Lung (tissue), 16 donors: Measurements from ENCODE around the gene SLC22A25. TPM values are rescaled to one million over a fixed set of nuclear protein-coding genes. Genes with fewer than 3 reads are reported as not detected.

Experiments
- ATAC-seq: fragments of 200-7000 bp; cut with Tn5 transposase; one replicate; pipeline ENCODE4 v1.9.1; 2020; ENCODE audit warnings: moderate number of reproducible peaks; ENCODE audit not compliant: insufficient read depth, low FRiP score
- DNase-seq, 3 donors: peaks; one replicate each; pipeline ENCODE4 v3.0.0-alpha.2; 2013 to 2017
- H3K27ac ChIP-seq, 2 donors: one replicate each; pipeline ENCODE4 v1.5.1; 2013; ENCODE audit warnings: mild to moderate bottlenecking in 2 of 2, moderate library complexity in 2 of 2, control low read depth in 1 of 2, inconsistent platforms in 1 of 2, low read depth in 1 of 2, low read length in 1 of 2
- H3K27me3 ChIP-seq, 3 donors: one replicate each; pipeline ENCODE4 v1.5.1; 2013; ENCODE audit warnings: low read length in 2 of 3; ENCODE audit not compliant: control insufficient read depth in 3 of 3, insufficient read depth in 3 of 3
- H3K36me3 ChIP-seq, 4 donors: one replicate each; pipeline ENCODE4 v1.5.1; 2013; ENCODE audit warnings: low read length in 4 of 4, mild to moderate bottlenecking in 1 of 4, moderate library complexity in 1 of 4; ENCODE audit not compliant: control insufficient read depth in 4 of 4, insufficient read depth in 4 of 4
- H3K4me1 ChIP-seq, 5 donors: one replicate each; pipeline ENCODE4 v1.5.1; 2013; ENCODE audit warnings: low read length in 5 of 5, mild to moderate bottlenecking in 2 of 5, moderate library complexity in 1 of 5; ENCODE audit not compliant: control insufficient read depth in 5 of 5, insufficient read depth in 5 of 5
- H3K4me3 ChIP-seq: one replicate; pipeline ENCODE4 v1.5.1; 2013; ENCODE audit warnings: mild to moderate bottlenecking, control low read depth, moderate library complexity
- H3K9ac ChIP-seq, 2 donors: one replicate each; pipeline ENCODE4 v1.5.1; 2013; ENCODE audit warnings: low read length in 2 of 2, control low read depth in 1 of 2; ENCODE audit not compliant: insufficient read depth in 1 of 2
- H3K9me3 ChIP-seq, 4 donors: one replicate each; pipeline ENCODE4 v1.5.1; 2013; ENCODE audit warnings: low read length in 3 of 4, mild to moderate bottlenecking in 1 of 4, moderate library complexity in 1 of 4; ENCODE audit not compliant: control insufficient read depth in 4 of 4, insufficient read depth in 3 of 4
- CTCF ChIP-seq: IDR thresholded peaks from 2 replicates; pipeline ENCODE4 v1.5.1; 2012; ENCODE audit warnings: mild to moderate bottlenecking; ENCODE audit errors: control extremely low read depth, extremely low read depth
- WGBS, 2 donors: extraction: QIAGEN DNeasy Blood & Tissue Kit; methylation state at CpG; one replicate each; pipeline ENCODE4 v1.1.7; 2013; 5-methylcytosine and 5-hydroxymethylcytosine counted together
- long read RNA-seq, 5 donors: transcript quantifications; one replicate each; lab custom pipeline, GENCODE V29; 2026
- polyA plus RNA-seq, 2 donors: library from polyadenylated mRNA; stranded (reverse); fragments of 200-250 nt; gene quantifications; one replicate each; pipeline ENCODE4 v1.2.1, GENCODE V29; 2013
- total RNA-seq, 2 donors: library from RNA; depleted of rRNA in 1 of 2; stranded (reverse); fragments of >200 nt in 1 of 2; gene quantifications; one replicate each; pipeline ENCODE4 v1.2.1, GENCODE V29; 2014 to 2021
- donor health status: control.
- donor health status: control.
- donor health status: Bipolar disorder and iron deficiency.
- donor health status: healthy.
- donor health status: DM: yes; HTN: yes; CAD: no.

Gene SLC22A25
- total RNA-seq (not detected), polyA plus RNA-seq (not detected)
- long read RNA-seq, donor 1: 0 reads
- long read RNA-seq, donor 2: 0 reads
- long read RNA-seq, donor 3: 0 reads
- long read RNA-seq, donor 4: 0 reads
- long read RNA-seq, donor 5: 0 reads

- Histone ChIP-seq H3K4me1 (peaks cover 0 to 2% (median 0%) of the 10 kb centered on the region in 5 donors), H3K27me3 (no peaks in the 10 kb centered on the region), H3K9ac (no peak within 1 kb of the TSS), H3K4me3 (no peak within 1 kb of the TSS), H3K9me3 (no peaks in the 10 kb centered on the region), H3K36me3 (no peaks in the 10 kb centered on the region), H3K27ac (no peak within 1 kb of the TSS)
- ATAC-seq: no peak
- no peak for TF ChIP-seq CTCF
- DNase-seq: peak in 1 of 3 donors; percentile 9
- WGBS, 2 donors: 65 to 72% methylated on average over 5 of the region's 5 CpGs
These were observed at the start of gene SLC22A25 for GRCh38 chr11:63243533-63243932. SLC22A25 (minus strand) TSS chr11:63243599; CDS start chr11:63229652, 13,947 bp downstream.

DNA sequence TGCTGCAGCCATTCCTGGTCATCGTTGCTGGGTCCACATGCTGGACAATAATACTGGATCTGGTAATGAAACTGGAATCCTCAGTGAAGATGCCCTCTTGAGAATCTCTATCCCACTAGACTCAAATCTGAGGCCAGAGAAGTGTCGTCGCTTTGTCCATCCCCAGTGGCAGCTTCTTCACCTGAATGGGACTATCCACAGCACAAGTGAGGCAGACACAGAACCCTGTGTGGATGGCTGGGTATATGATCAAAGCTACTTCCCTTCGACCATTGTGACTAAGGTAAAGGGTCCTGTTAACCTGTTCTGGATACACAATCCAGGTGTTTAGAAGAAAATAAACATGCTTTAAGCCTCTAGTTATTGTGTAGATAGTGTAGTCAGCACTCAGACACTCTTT, 46.9 kb upstream of the SLC22A25 start:
- ATAC-seq: no peak
- Histone ChIP-seq H3K4me3 (no peak overlapping the region), H3K9ac (no peak overlapping the region), H3K4me1 (no peaks in the 10 kb centered on the region), H3K27ac (no peak overlapping the region), H3K9me3 (peaks cover 0 to 6% (median 0%) of the 10 kb centered on the region in 4 donors), H3K27me3 (no peaks in the 10 kb centered on the region), H3K36me3 (no peaks in the 10 kb centered on the region)
- DNase-seq: no peak
- no peak for TF ChIP-seq CTCF
- 82 to 87% methylated on average over 4 of the region's 4 CpGs for WGBS, 2 donors

GRCh38 chr11:63289658-63290057, 46.3 kb upstream of the SLC22A25 start:
- Histone ChIP-seq H3K9me3 (peaks cover 0 to 6% (median 0%) of the 10 kb centered on the region in 4 donors), H3K4me3 (no peak overlapping the region), H3K9ac (no peak overlapping the region), H3K36me3 (no peaks in the 10 kb centered on the region), H3K27me3 (no peaks in the 10 kb centered on the region), H3K27ac (no peak overlapping the region), H3K4me1 (no peaks in the 10 kb centered on the region)
- 65 to 82% methylated on average over 5 of the region's 5 CpGs for WGBS, 2 donors
- no peak for TF ChIP-seq CTCF
- ATAC-seq (no peak), DNase-seq (no peak)

GRCh38 chr11:63282579-63282978, 39.2 kb upstream of the SLC22A25 start:
- Histone ChIP-seq H3K9me3 (peaks cover 0 to 4% (median 1%) of the 10 kb centered on the region in 4 donors), H3K4me1 (peaks cover 0 to 3% (median 0%) of the 10 kb centered on the region in 5 donors), H3K27ac (no peak overlapping the region), H3K4me3 (peak overlapping the region; percentile 5), H3K9ac (no peak overlapping the region), H3K36me3 (no peaks in the 10 kb centered on the region), H3K27me3 (no peaks in the 10 kb centered on the region)
- no peak for TF ChIP-seq CTCF
- no peak for ATAC-seq
- no peak for DNase-seq
